ENCODE measurements around the gene MIS12. TPM values are rescaled to one million over a fixed set of nuclear protein-coding genes. Genes with fewer than 3 reads are reported as not detected.

Gene MIS12
- total and polyA plus RNA-seq, 2 of the 13 experiments (the other 11 are each of a cell fraction or from before 2014, with no cell fraction given), result 13.4 to 28.0 TPM

DNA sequence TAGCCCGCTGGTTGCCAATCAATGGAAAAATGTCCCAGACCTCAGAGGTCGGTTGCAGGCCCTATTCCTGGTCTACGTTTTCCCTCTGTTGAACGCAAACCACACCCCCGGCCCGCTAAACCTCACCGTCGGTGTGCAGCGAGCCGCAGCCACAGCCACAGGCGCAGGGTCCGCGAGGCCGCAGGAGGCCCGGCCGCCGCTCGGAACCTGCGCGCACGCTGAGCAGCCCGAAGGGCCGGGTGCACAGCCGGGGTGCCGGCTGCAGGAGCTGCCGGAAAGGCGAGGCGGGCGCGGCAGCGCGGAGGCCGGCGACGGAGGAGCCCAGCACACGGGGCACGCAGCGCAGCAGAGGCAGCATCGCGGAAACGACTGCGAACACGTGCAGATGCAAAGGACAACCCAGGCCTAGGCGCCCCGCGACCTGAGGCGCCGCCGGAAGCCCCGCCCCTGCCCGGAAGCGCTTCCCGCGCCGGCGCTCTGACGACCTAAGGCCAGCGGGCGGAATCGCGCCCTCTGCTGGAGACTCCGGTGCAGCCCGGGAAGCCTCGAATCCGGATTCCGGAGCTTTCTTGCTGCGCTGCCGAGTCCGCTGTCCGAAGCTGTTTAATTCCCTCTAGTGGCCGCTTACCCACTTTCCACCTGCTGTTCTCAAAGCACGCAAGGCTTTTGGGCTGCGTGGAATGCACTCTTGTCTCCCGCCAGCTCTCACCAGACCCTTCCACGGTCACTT, 47.5 kb upstream of the MIS12 start, which contains the start of gene C1QBP (continued):
- TF ChIP-seq, protein P1, sequence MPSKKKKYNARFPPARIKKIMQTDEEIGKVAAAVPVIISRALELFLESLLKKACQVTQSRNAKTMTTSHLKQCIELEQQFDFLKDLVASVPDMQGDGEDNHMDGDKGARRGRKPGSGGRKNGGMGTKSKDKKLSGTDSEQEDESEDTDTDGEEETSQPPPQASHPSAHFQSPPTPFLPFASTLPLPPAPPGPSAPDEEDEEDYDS (CRISPR knock-in tag; IDR thresholded peaks at IDR 0.05), result peak; percentile 54; the same call in 1 of the 2 replicates
- TF ChIP-seq ZNF230 (CRISPR knock-in tag; IDR thresholded peaks at IDR 0.05) (0 out of 2 replicates have a peak, but pooled peaks have one; percentile 56), REXO4 (CRISPR knock-in tag; IDR thresholded peaks at IDR 0.05; ENCODE audit: borderline replicate concordance) (0 out of 2 replicates have a peak, but pooled peaks have one; percentile 60), NR2F2 (IDR thresholded peaks at IDR 0.05; ENCODE audit: borderline replicate concordance, low read depth) (no peak; the same call in 1 of the 2 replicates), ZNF280D (CRISPR knock-in tag; IDR thresholded peaks at IDR 0.05) (no peak), SRSF9 (IDR thresholded peaks at IDR 0.05; ENCODE audit: borderline replicate concordance, insufficient read depth, low read depth, low read length, poor library complexity, severe bottlenecking) (no peak), ZNF704 (CRISPR knock-in tag; IDR thresholded peaks at IDR 0.05; ENCODE audit: borderline replicate concordance) (peak; percentile 76), ATAD3A (CRISPR knock-in tag; IDR thresholded peaks at IDR 0.05) (no peak), PHF8 (CRISPR knock-in tag; IDR thresholded peaks at IDR 0.05) (peak; percentile 92), ARNT2 (CRISPR knock-in tag; IDR thresholded peaks at IDR 0.05; ENCODE audit: low read depth) (peak; percentile 88), ZNF83 (CRISPR knock-in tag; IDR thresholded peaks at IDR 0.05; ENCODE audit: borderline replicate concordance) (no peak; the same call in 1 of the 2 replicates), ZNF160 (CRISPR knock-in tag; IDR thresholded peaks at IDR 0.05) (no peak)
- TF ChIP-seq, protein P2, sequence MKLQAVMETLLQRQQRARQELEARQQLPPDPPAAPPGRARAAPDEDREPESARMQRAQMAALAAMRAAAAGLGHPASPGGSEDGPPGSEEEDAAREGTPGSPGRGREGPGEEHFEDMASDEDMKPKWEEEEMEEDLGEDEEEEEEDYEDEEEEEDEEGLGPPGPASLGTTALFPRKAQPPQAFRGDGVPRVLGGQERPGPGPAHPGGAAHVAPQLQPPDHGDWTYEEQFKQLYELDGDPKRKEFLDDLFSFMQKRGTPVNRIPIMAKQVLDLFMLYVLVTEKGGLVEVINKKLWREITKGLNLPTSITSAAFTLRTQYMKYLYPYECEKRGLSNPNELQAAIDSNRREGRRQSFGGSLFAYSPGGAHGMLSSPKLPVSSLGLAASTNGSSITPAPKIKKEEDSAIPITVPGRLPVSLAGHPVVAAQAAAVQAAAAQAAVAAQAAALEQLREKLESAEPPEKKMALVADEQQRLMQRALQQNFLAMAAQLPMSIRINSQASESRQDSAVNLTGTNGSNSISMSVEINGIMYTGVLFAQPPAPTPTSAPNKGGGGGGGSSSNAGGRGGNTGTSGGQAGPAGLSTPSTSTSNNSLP (IDR thresholded peaks at IDR 0.05; ENCODE audit: low read depth, low read length), result peak; percentile 34; the same call in 1 of the 2 replicates
- TF ChIP-seq, protein P3, sequence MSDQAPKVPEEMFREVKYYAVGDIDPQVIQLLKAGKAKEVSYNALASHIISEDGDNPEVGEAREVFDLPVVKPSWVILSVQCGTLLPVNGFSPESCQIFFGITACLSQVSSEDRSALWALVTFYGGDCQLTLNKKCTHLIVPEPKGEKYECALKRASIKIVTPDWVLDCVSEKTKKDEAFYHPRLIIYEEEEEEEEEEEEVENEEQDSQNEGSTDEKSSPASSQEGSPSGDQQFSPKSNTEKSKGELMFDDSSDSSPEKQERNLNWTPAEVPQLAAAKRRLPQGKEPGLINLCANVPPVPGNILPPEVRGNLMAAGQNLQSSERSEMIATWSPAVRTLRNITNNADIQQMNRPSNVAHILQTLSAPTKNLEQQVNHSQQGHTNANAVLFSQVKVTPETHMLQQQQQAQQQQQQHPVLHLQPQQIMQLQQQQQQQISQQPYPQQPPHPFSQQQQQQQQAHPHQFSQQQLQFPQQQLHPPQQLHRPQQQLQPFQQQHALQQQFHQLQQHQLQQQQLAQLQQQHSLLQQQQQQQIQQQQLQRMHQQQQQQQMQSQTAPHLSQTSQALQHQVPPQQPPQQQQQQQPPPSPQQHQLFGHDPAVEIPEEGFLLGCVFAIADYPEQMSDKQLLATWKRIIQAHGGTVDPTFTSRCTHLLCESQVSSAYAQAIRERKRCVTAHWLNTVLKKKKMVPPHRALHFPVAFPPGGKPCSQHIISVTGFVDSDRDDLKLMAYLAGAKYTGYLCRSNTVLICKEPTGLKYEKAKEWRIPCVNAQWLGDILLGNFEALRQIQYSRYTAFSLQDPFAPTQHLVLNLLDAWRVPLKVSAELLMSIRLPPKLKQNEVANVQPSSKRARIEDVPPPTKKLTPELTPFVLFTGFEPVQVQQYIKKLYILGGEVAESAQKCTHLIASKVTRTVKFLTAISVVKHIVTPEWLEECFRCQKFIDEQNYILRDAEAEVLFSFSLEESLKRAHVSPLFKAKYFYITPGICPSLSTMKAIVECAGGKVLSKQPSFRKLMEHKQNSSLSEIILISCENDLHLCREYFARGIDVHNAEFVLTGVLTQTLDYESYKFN (CRISPR knock-in tag; conservative IDR thresholded peaks at IDR 0.05), result peak; percentile 52; the same call in 1 of the 2 replicates
- TF ChIP-seq, protein P4, sequence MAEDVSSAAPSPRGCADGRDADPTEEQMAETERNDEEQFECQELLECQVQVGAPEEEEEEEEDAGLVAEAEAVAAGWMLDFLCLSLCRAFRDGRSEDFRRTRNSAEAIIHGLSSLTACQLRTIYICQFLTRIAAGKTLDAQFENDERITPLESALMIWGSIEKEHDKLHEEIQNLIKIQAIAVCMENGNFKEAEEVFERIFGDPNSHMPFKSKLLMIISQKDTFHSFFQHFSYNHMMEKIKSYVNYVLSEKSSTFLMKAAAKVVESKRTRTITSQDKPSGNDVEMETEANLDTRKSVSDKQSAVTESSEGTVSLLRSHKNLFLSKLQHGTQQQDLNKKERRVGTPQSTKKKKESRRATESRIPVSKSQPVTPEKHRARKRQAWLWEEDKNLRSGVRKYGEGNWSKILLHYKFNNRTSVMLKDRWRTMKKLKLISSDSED (CRISPR knock-in tag; IDR thresholded peaks at IDR 0.05), result no peak

Measured in HepG2 (cell line).